Glomerular endothelial cell (primary cell): Measurements from ENCODE around the gene LYL1. TPM values are rescaled to one million over a fixed set of nuclear protein-coding genes. Genes with fewer than 3 reads are reported as not detected.

Source experiments
- total RNA-seq: library from RNA; depleted of rRNA; stranded (reverse); fragments of >200 nt; gene quantifications from 2 replicates; pipeline ENCODE4 v1.2.3, GENCODE V29; 2015

The LYL1 gene
- total RNA-seq, 1 donor from 2014 or later: 92.6 TPM

Other genes starting within 250 kb of the LYL1 start
- 40.1 and 56.4 TPM in 2 replicates for gene DNASE2, start 221.4 kb downstream of the LYL1 start, total RNA-seq
- gene KLF1, start 215.7 kb downstream of the LYL1 start, total RNA-seq: not detected in 2 replicates
- gene GCDH, start 211.7 kb downstream of the LYL1 start, total RNA-seq: 17.7 and 35.7 TPM in 2 replicates
- 0.64 TPM in 1 of 2 replicates, not detected in the other for gene SYCE2, start 183.6 kb downstream of the LYL1 start, total RNA-seq
- 74.0 TPM in 2 replicates for gene FARSA, start 169.1 kb downstream of the LYL1 start, total RNA-seq
- gene CALR, start 164.2 kb downstream of the LYL1 start, total RNA-seq: 1,355 and 1,382 TPM in 2 replicates
- 86.7 and 105 TPM in 2 replicates for gene RAD23A, start 157.0 kb downstream of the LYL1 start, total RNA-seq
- 58.2 and 64.6 TPM in 2 replicates for gene GADD45GIP1, start 145.6 kb downstream of the LYL1 start, total RNA-seq
- gene DAND5, start 133.3 kb downstream of the LYL1 start, total RNA-seq: 0.05 TPM in 1 of 2 replicates, not detected in the other
- 4.9 and 5.0 TPM in 2 replicates for gene NFIX, start 107.4 kb downstream of the LYL1 start, total RNA-seq
- gene TRMT1, start 13.9 kb upstream of the LYL1 start, total RNA-seq: 39.8 and 40.0 TPM in 2 replicates
- 75.0 and 99.9 TPM in 2 replicates for gene NACC1, start 15.4 kb upstream of the LYL1 start, total RNA-seq
- gene STX10, start 47.5 kb upstream of the LYL1 start, total RNA-seq: 74.7 and 81.5 TPM in 2 replicates
- 87.8 and 135 TPM in 2 replicates for gene IER2, start 47.6 kb upstream of the LYL1 start, total RNA-seq